Medulla oblongata (tissue), 1 donor: ENCODE measurements around the gene PASK.
A peak's percentile ranks its signal among the peaks of the same experiment; 100 is the strongest.
"Not testable (repeated sequence)": the region's sequence is repeated elsewhere in the genome, so short reads cannot be mapped to it uniquely, and the experiment has no call there.

ENCODE experiments used
- DNase-seq: peaks from one replicate; pipeline ENCODE4 v3.0.0-alpha.2; 2015; ENCODE audit errors: extremely low spot score

PASK gene

DNA sequence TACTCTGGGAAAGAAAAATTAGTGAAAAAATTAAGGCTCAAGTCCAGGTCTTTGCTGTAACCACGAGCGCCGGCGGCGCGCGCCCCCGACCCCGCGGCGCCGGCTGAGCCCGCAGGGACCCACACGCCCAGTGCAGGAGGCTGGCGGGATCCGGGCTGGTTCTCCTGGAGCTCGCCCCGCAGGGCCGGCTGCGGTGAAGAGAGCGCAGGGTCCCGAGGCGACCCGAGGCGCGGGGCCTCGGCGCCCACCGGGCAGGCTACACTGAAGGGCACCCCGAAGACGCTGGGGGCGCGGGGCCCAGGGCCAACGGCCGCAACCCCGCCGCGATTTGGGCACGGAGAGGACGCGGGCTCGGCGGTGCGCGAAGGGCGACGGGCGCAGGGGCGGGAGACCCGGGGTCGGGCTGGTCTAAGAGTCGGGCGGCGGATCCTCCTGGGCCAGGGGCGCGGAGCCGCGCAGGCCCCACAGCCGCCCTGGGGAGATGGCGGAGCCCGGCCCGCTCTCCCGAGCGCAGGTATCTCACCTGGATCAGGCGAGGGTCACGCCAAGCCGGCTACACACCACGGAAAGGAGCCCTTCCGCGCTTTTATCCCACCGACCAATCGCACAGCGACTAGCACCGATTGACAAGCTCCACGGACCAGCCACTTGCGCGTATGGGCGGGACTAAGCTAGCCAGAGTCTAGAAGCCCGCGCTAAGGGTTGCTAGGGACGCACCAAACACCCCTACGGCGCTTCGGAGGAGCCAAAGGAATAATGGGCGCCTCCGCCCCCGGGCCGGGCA, at the start of gene PASK:
TSS of gene PASK (minus strand) at position 582 of the 784 bp plus-strand sequence. CDS start 6,440 bp downstream, outside the sequence.
- peak; percentile 97 for DNase-seq

DNA sequence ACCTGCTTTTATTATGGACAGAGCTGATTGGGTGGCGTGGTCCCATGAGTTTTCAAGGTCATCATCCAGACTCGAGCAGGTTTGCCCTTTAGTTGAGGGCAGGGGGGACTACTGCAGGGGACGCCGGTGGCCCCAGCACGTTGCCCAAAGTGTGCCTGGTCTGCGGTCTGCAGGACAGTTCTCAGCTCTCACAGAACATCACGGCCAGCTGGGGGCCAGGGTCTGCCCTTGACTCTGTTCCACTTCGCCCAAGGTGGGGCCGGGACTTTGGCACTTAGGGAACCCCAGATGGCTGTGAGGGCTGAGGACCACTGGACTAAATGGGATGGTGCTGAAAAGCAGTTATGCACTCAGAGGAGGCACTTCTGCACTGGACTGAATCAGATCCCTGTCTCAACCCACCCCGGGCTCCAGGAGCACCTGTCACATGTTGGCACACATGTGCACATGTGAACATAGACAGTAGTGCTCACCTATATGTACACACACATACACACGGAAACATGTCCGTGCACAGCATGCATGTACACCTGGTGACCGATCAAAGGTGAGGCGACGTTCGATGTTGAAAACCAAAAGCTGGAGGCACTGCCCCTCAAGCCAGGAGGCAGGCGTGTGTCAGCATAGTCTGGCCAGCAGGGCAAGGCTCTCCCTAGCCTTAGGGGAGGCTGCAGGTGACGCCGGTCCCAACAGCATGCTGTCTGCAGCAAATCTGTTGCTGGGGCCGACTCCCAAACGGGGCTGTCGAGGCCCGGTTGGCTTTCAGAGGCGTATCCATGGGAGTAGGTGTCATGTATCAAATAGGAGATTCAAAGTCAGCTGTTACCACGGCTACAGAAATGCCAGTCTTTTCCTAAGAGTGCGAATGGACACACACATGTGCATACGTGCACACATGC, 49.4 kb upstream of the PASK start:
- no peak for DNase-seq

DNA sequence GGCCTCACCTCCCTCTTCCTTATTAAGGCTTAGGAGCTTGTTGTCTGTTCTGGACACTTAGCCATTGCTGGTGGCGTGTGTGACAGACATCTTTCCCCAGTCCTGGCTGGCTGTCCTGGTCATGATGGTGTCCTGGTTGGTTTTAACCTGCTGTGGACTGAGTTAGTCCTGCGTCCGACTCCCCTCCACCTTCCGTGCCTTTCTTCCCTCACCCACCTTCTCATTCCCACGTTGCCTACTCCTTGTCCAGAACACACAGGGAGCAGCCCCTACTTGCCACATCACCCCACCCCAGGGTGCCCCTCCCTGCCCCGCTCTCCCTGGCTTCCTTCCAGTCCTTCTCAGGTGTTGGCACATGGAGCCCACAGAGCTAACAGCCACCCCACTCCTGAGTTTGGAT, 48.7 kb upstream of the PASK start:
- DNase-seq = no peak

DNA sequence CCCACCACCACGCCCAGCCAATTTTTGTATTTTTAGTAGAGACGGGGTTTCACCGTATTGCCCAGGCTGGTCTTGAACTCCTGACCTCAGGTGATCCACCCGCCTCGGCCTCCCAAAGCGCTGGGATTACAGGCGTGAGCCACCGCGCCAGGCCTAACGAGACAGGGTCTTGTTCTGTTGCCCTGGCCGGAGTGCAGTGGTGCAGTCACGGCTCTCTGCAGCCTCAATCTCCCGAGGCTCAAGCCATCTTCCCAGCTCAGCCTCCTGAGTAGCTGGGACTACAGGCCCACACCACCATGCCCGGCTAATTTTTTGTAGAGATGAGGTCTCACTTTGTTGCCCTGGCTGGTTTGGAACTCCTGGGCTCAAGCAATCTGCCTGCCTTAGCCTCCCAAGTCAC, 48.0 kb upstream of the PASK start:
- not testable (repeated sequence) for DNase-seq

DNA sequence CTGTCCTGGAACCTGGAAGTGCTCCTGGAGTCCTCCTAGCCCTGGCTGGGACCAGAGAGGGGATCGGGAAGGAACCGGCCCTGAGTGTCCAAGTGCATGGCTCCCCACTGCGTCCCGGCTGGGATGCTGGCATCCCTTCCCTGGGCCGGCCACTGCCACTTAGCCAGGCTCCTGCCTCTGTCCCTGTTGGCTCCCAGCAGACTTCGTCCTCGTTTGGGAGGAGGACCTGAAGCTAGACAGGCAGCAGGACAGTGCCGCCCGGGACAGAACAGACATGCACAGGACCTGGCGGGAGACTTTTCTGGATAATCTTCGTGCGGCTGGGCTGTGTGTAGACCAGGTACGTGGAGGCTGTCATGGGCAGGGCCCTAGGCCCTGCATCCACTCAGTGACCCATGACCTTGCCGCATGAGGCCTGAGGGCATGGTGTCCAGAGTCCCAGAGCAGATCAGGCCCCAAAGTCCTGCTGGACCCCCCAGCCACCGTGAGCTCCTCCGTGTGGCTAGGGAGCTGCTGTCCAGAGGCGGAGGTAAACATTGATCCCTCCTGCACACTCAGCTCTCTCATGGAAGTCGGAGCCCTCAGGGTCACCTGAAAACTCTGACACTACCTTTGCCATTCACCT, 46.3 kb upstream of the PASK start:
- DNase-seq = no peak

DNA sequence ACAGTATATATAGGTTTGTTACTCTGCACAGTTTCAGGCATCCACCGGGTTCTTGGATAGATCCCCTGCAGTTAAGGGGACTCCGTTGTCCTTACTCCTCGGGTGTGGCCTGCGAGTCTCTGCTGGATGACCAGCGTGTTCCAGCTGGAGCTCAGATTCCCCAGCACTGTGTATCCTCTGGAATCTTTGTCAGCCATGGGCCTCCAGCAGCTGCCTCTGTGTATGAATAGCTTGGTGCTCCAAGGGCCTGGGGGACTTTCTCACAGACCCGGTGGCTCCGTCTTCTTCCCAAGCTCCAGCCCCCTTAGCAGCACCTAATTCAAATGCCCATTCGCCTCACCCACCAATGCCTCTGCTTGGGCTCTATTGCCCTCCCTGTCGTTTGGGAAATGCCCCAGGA, 45.5 kb upstream of the PASK start:
- no peak for DNase-seq

DNA sequence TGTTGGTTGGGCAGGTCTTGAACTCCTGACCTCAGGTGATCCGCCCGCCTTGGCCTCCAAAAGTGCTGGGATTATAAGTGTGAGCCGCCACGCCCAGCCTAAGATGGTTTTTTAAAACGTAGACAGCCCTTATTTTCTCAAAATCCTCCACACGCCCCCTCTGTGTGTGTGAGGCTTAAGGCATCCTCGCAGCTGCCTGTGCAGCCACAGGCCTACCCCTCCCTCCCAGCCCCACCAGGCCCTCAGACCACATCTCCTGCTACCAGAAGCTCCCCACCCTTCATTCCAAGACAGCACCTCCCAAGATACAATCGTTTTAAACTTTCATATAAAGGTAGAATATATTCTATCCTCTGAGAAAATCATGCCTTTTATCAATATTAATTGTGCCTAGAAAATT, 44.0 kb upstream of the PASK start:
- no peak for DNase-seq

DNA sequence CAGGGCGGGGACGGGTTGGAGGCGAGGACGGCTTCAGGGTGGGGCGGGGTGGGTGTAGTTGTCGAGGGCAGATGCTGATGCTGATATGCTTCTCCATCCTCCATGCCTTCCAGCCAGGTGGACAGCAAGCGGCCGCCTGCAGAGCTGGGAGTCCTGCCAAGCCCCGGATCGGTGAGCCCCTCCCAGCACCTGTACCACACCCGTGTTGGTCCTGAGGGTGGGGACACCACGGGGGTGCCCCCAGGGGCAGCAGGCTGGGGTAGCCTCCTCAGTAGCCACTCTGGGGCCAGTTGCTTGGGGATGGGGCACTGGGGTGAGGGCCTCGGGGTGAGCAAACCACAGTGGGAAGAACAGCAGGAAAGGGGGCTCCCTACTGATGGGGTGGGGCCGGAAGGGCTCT, 41.8 kb upstream of the PASK start:
- no peak for DNase-seq

DNA sequence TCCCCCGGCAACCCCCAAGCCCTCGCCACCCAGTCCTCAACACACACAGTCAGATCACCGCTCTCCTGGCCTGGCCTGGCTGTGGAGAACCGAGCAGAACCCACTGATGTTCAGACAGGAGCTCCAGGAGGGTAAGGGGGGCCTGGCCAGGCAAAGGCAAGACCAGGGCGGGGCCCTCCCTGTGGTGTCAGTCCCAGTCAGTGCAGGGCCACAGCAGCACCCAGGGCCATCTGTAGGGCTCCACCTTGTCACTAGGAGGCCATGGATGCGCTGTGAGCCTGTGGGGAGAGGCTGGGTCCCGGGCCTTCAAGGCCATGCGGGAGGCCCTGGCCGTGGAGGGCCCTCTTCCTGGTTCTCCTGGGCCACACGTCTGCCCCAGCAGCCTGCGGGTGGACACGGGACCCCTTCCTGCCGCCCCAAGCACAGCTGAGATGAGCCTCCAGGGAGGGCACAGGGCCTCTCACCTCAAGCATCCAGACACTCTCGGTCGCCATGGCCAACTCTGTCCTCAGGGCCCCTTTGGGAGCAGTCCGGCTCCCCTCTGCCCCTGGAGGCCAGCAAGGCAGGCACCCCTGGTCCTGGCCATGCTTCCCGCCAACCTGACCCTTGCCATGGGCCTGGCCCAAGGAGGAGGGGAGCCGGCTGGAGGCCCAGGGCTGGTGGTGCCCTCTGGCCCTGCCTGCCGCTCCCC, 41.2 kb upstream of the PASK start:
- DNase-seq = no peak

DNA sequence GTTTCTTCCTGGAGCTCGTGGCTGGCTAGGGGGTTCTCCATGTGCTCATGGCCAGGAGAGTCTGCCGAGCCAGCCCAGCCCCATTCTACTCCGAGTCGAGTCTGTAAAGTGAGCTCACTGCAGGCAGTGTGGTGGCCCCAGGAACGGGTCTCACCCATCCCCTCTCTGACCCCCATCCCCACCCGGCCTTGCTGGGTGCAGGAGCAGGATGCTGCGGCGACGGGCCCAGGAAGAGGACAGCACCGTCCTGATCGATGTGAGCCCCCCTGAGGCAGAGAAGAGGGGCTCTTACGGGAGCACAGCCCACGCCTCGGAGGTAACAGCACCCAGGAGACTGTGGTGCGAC, 40.6 kb upstream of the PASK start:
- DNase-seq = no peak

DNA sequence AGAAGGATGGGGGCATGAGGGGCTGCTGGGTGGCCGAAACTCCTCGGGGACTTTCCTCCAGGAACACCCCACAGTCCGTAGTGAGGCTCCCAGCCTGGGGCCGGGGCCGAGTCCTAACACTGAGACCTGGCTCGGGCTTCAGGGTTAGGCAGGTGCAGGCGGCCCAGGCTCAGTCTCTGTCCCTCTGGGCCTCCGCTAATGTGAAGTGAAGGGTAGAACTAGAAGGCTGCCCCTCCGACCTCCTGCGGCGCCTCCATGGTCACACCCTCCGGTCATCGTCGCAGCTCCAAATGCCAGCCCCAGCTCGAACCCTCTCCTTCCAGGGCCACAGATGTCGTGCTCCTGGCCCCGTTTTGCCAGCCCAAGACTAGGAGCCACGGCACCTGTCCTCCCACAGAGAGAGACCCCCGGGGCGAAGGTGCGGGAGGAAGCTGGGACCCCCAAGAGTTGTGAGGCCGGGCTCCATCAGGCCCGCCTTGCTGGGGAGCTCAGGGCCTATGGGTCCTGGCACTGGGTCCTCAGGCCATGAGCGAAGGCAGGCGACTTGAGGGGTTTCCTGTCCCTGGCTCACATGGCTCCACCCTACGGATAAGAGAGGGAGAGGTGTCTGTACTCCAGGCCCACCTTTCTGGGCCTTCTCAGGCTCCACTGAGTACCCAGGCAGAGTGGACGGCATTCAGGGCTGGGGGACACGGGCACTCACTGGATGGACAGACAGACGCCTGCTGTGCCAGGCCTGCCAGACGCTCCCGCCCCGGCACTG, 40.0 kb upstream of the PASK start:
- no peak for DNase-seq

DNA sequence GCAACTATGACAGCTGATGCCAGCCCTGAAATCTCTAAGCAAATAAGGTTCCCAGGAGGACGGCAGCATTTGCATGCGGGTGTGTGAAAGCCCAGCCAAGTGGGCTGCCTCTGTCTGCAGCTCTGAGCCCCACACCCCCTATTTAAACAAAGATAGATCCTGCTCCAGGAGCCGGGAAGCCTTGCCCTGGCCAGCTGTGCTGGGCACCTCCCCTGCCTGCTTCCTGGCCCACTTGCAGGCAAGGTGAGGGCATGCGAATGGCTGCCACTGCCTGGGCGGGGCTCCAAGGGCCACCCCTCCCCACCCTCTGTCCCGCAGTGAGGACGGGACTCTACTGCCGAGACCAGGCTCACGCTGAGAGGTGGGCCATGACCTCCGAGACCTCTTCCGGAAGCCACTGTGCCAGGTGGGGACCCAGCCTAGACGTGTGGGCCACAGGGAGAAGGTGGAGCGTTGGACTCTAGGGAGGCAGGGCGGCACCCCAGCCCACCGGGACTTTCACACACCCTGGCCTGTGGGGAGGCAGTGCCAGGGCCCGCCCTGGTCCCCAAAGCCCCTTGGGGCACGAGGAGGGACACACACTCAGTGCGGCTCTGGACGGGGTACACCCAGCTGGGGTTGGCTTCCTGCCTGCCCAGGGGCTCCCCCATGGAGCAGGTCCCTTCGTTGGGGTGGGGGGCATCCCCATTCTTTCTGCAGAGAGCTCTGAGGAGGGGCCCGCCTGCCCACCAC, 39.3 kb upstream of the PASK start, which contains the start of gene ANO7:
TSS of gene ANO7 (plus strand) at position 317 of the 732 bp plus-strand sequence. CDS start 1,387 bp downstream, outside the sequence.
- DNase-seq = no peak

DNA sequence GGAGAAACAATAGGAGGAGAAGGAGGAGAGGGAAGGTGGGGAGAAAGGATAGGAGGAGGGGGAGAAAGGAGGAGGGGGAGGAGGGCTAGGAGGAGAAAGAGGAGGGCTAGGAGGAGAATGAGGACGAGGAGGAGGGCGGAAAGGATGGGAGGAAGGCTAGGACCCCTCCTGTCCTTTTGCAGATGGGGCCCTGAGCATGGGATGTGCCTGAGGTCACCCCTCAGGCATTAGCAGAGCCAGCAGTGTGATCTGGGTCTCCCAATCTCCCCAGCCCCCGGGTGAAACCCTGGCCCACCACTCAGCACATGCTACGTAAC, 38.6 kb upstream of the PASK start:
- DNase-seq = no peak

DNA sequence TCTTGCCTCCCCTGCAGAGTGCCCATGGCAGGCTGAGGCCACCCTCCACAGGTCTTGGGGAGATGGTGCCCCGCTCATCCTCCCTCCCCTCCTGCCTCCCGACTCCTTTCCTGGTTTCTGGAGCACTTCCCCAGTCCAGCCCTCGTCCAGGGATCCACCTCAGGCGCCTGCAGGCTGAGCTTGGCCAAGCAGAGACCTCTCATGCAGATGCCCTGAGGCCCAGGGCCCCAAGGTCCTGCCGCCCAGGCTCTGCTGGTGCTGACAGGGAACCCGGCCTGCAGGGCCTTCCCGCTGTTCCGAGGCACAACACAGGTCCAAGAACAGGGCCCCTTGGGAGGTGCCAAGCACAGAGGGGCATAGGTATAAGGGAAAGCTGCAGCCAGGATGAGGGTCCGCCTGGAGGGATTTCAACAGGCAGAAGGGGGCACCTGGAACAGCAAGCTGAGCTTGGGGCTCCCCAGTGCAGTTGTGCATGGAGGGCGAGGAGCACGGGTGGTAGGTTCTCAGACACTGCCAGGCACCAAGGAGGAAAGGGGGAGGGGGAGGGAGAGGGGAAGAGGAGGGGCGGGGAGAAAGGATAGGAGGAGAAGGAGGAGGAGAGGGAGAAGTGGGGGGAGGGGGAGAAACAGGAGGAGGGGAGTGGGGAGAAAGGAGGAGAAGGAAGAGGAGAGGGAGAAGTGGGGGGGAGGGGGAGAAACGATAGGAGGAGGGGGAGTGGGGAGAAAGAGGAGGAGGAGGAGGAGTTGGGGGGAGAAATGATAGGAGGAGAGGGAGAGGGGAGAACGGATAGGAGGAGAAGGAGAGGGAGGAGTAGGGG, 38.0 kb upstream of the PASK start:
- no peak for DNase-seq

DNA sequence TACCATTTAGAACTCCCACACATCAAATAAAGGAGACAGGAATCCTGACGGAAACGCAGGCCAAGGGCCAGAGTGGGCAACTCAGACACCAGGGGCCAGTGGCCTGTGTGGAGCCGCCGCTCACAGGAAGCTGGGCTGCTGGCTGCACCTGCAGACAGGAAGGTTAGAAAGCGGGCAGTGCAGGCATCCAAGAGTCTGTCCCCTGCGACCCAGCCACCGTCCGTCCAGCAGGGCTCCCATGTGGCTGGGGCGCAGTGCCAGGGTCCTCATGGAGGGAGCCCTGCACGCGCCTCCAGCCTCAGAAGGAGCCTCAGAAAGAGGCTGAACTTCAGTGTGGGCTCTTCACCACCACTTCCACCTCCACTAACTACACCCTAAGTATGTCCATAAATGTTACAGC, 36.7 kb upstream of the PASK start:
- DNase-seq = no peak

DNA sequence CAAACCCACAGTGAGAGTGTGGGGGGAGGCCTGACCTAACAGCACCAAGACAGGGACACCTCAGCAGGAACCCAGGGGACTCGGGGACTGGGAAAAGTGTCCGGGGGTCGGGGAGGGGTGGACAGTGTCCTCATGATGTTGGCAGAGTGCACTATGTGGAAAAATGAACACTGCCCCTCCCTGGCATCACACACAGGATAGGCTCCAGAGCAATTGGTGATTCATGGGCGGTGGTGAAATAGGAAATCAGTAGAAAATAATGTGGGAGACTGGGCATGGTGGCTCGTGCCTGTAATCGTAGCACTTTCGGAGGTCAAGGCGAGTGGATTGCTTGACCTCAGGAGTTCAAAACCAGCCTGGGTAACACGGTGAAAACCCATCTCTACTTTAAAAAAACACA, 35.6 kb upstream of the PASK start:
- no peak for DNase-seq

DNA sequence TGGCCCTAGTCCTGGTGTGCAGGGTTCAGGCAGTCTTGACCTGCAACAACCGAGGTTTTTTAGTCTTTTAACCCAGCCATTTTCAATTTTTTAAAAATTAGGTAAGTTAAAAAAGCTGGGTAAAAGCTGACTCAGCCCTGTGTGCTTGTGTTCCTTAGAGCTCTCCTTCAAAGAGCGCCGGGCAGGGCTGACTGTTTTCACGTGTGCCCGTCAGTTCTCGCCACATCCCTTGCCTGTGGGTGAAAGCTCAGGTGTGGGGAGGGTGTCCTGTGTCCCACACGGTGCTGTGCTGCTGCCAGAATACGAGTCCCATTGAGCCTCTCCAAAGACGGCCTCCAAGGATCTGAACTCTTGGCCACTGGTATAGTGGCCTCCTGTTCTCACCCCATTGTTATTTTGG, 33.9 kb upstream of the PASK start:
- DNase-seq = no peak

DNA sequence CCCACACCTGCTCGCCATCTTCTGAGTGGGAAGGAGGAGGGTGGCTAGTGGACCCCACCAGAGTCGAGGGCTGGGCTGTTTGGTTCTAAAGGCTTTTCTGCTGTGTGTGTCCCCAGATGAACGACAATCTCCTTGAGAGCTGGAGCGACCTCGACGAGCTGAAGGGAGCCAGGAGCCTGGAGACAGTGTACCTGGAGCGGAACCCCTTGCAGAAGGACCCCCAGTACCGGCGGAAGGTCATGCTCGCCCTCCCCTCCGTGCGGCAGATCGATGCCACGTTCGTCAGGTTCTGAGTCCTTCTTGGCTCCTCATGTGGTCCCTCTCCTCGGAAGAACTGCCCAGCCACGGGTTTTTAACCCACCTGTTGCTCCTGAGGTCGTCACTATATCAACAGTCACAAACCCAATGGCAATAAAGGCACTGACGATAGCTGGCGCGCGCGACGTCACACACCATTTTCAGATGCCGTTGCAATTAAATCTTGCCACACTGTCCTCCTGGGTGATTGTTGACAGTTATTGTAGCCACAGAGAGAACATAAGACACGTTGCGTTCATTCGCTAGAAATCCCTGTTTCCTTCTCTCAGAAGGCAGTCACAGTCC, 33.4 kb upstream of the PASK start:
- no peak for DNase-seq

DNA sequence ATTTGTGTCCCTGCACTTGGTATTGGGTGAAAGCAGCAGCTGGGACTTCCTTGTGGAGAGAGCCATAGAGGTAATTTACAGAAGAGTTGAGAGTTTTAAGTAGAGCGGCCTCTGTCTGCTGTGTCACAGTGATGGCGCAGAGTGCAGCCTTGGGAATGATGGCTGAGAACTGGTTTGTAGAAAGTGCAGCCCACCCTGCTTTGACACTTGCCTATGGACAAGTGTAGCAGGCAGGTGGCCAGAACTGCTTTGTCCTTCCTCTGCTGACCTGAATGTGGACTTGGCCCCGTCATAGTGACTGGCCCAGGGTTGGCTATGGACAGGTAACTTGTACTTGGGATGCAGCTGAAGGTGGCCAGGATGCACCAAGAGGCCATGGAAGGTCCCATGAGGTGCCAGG, 32.9 kb upstream of the PASK start:
- no peak for DNase-seq
